GM19463 (cell line): ENCODE results near the gene MMD2.
"Not testable (repeated sequence)": the region's sequence is repeated elsewhere in the genome, so short reads cannot be mapped to it uniquely, and the experiment has no call there.

Experiments
- ATAC-seq: cut with Tn5 transposase; IDR thresholded peaks from one replicate; pipeline ENCODE4 v1.9.1; 2021; ENCODE audit warnings: mild to moderate bottlenecking, moderate library complexity; ENCODE audit not compliant: unreplicated experiment

Gene MMD2, protein sequence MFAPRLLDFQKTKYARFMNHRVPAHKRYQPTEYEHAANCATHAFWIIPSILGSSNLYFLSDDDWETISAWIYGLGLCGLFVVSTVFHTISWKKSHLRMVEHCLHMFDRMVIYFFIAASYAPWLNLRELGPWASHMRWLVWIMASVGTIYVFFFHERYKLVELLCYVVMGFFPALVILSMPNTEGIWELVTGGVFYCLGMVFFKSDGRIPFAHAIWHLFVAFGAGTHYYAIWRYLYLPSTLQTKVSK

DNA sequence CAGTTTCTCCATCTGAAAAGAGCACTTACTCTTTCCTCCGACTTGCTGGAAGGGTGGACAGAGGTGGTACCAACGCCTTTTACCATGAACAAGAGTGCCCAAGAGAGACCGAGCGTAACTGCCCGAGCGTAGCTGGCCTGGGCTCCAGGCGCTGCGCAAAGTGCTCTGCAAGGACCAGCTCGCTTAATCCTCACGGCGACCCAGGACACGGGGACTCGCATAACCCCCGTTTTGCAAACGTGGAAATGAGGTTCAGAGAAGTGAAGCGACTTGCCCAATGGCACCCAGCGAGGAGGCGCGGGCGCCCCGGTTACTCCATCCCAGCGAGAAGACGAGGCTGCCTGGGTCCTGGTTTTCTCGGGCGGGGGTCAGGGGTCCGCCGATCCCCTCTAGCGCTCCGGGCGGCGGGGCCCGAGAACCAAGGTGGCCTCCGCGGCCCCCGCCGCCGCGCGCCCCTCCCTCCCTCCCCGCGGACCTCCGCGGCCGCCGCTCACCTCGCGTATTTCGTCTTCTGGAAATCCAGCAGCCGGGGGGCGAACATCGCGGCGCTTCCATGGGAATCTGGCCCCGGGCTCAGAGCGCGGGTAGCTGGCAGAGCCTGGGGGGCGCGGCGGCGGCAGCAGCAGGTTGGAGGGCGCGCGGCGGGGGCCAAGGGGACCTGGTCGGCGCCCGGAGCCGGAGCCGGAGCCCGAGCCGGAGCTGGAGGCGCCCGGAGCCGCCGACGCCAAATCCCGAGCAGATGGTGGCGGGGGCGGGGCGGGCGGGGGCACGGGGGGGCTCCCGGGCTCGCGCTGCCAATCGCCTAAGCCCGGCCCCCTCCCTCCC, at the start of gene MMD2:
Gene MMD2, minus strand, starts transcription at position 711 of the 825 bp plus-strand sequence. Its CDS starts 170 bp downstream, at position 541.
- no peak for ATAC-seq

GRCh38 chr7:5005066-5005465, 46.1 kb upstream of the MMD2 start:
- ATAC-seq: no peak

GRCh38 chr7:5001911-5002310, 42.9 kb upstream of the MMD2 start:
- ATAC-seq: no peak

GRCh38 chr7:5001003-5001402, 42.0 kb upstream of the MMD2 start:
- no peak for ATAC-seq

GRCh38 chr7:4999369-4999950, 40.5 kb upstream of the MMD2 start:
- no peak for ATAC-seq

DNA sequence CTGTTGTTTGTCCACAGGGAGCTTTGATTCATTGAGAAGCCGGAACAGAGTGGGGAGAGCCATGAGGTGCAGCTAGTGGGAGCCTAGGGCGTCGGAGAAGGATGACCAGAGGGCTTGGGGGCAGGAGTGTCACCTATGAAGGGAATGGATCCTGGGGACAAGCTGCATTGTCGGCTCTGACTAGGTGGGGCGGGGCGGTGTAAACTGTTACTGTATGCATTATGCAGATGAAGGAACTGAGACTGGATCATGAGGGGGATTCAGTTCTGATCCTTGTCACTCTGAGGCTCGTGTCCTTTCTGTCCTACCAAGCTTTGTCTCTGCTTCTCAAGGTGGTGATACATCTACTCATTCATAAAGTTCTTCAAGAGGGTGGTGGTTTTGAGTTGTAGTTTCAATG, 39.9 kb upstream of the MMD2 start:
- ATAC-seq: no peak

- ATAC-seq: no peak
Observed at GRCh38 chr7:4998244-4998643, 39.3 kb upstream of the MMD2 start.

DNA sequence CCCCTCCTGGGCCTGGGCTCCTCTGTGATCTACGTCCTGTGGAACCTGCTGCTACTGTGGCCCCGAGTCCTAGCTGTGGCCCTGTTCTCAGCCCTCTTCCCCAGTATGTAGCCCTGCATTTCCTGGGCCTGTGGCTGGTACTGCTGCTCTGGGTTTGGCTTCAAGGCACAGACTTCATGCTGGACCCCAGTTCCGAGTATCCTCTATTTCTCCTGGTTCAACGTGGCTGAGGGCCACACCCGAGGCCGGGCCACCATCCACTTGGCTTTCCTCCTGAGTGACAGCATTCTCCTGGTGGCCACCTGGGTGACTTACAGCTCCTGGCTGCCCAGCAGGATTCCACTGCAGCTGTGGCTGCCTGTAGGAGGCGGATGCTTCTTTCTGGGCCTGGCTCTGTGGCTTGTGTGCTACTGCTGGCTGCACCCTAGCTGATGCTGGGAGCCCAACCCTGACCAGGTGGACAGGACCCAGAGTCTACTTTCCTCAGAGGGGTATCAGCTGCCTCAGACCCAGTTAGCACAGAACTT, 37.8 kb upstream of the MMD2 start:
- no peak for ATAC-seq

GRCh38 chr7:4995429-4995969, 36.5 kb upstream of the MMD2 start:
- no peak for ATAC-seq

DNA sequence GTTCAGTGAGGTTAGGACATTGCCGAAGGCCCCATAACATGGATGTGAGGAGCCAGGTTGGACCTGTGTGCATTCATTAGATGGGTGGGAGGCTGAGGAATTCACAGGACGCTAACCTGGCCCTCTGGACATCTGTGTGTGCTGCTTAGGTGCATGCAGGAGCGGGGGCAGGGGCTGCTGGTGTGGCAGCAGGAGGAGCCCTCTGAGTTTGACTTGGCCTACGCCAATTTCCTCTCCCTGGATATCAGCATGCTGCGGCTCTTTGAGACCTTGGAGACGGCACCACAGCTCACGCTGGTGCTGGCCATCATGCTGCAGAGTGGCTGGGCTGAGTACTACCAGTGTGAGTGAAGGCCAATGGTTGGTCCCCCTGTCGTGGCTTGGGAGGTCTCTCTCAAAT, 34.5 kb upstream of the MMD2 start:
- ATAC-seq: no peak

- not testable (repeated sequence) for ATAC-seq
Observed at GRCh38 chr7:4982741-4983140, 23.8 kb upstream of the MMD2 start.

DNA sequence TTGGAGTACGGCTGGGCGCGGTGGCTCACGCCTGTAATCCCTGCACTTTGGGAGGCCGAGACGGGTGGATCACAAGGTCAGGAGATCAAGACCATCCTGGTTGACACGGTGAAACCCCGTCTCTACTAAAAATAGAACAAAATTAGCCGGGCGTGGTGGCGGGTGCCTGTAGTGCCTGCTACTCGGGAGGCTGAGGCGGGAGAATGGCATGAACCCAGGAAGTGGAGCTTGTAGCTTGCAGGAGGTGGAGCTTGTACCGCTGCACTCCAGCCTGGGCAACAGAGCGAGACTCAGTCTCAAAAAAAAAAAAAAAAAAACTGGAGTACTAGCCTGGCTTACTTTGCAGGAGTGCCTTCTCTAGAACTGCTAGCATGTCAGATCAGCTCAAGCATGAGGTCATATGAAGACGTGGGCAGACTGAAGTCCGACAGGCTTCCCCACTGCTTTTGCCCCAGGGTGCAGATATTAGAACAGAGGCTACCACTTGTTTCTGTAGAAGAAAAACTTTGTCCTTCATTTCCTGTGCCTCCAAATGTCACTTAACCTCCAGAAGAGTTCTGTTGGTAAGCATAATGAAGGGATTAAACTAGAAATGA, 22.4 kb upstream of the MMD2 start:
- ATAC-seq: not testable (repeated sequence)

- ATAC-seq: not testable (repeated sequence)
Observed at GRCh38 chr7:4975626-4976025, 16.6 kb upstream of the MMD2 start.

DNA sequence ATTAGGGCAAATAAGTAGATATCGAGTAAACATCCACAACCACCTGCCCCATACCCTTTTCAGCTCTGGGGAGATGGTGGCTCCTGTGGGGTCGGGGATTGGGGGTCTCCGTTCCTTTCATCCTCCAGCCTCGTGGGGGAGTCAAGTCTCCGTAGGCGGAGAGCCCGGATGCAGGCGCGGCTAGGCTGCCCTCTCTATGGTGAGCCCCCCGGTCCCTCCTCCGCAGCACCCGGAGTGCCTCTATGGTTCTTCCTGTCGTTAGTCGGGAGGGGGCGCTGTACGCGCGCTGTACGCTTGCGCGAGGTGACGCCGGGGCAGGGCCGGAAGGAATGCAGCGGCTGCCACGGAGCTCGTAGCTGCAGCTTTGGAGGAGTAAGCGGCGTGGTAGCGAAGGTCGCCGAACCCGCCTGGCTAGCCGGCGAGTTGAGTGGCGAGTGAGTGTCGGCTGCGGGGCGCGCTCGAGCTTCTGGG, 14.8 kb upstream of the MMD2 start:
- peak; percentile 90 for ATAC-seq

- not testable (repeated sequence) for ATAC-seq
Observed at GRCh38 chr7:4972446-4972845, 13.5 kb upstream of the MMD2 start.

DNA sequence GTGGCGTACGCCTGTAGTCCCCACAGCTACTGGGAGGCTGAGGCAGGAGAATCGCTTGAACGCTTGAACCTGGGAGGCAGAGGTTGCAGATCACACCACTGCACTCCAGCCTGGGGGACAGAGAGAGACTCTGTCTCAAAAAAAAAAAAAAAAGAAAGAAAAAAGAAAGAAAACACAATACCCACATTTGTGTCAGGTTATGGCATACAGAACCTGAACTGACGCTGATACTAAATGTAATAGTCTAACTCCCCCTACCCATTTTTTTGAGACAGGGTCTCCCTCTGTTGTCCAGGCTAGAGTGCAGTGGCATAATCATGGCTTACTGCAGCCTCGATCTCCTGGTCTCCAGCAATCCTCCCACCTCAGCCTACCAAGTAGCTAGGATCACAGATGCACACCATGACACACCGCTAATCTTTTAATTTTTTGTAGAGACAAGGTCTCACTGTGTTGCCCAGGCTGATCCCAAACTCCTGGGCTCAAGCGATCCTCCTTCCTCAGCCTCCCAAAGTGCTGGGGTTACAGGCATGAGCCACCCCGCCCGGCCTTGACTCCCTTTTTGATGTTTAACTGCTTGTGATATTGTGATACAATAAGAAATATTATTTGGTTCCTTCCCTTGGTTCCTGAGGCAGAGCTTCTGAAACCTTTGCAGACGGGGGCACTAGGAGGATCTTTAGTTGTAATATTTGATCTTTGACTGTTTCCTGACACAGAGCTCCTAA, 6.5 kb upstream of the MMD2 start:
- ATAC-seq: no peak

- ATAC-seq: no peak
Observed at GRCh38 chr7:4964506-4964905, 5.5 kb upstream of the MMD2 start.

DNA sequence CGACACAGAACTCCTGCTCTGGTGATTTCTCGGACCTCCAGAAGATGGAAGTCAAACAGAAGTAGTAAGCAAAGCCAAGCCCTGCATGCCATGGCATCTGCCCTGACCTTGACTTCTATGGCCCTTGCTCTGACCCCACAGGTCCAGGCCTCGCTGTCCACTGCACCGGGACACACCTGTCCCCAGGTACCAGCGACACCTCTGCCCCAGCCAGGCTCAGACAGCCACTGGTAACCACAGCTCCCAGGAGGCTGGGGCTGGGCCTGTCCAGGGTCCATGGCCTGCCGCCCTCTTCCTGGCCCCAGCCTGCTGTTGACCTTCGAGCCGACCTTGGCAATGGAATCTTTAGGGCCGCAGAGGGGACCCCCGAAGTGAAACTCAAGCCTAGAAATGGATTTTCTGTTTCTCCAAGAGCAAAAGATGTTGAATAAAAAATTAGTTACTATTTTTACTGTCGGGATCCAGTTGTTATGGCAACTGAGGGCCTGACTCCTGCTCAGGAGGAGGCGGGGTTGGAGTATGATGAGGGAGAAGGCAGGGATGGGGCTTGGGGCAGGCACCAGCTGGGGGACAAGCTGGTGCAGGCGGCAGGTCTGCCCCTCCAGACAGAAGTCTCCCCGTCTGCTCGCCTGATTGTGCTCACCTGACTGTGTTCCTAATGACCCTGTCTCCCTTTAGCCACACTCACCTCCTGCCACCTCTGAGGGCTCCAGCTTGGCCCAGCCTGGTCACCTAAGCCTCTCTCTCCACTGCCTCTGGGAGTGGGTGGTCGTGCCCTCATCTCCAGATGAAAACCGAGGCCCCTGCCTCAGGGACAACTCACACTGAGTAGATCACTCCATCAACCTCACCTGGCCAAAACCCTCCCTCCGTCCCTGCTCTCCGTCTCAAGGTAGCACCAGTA, 4.1 kb upstream of the MMD2 start:
- no peak for ATAC-seq

DNA sequence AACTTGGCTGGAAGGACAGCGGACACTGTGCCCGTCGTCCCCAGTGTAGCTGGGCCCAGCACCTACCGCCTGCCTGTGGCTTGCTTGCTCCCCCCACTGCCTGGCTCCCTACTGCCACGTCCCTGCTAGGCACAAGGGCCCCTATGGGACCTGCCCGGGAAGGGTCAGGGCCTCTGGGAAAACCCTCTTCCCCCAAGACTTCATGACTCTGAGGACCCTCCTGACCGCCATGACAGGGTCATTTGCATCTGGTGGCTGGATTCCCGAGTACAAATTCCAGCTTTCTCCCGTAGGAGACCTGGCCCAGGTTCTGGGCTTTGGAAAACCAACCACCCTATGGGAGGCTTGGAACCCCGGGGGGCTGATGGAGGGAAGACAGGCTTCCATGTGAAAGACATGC, 1.4 kb upstream of the MMD2 start:
- no peak for ATAC-seq
